HepG2 (cell line): Measurements from ENCODE around the gene CLIC6.

Source experiments
- CEBPB ChIP-seq: IDR thresholded peaks from 2 replicates; pipeline ENCODE4 v1.6.1; 2011; ENCODE audit warnings: low read depth, low read length, improper control_type of control experiment, borderline replicate concordance
- EP300 ChIP-seq, 3 experiments: sonication (generic) in 1 of 3; formaldehyde crosslinking in 1 of 3; IDR thresholded peaks; 2 replicates each; pipeline versions ENCODE4 v1.5.1 to v1.6.1; 2011 to 2020; ENCODE audit warnings: low read depth in 2 of 3, low read length in 2 of 3, borderline replicate concordance in 1 of 3, improper control_type of control experiment in 1 of 3, mild to moderate bottlenecking in 1 of 3, missing genetic modification reagents in 1 of 3, moderate library complexity in 1 of 3
- HOXA3 ChIP-seq: sonication (generic); formaldehyde crosslinking; IDR thresholded peaks from 2 replicates; pipeline ENCODE4 v1.5.0; 2020; ENCODE audit warnings: missing genetic modification reagents
- MAZ ChIP-seq, 2 experiments: sonication (generic) in 1 of 2; formaldehyde crosslinking in 1 of 2; IDR thresholded peaks; 2 replicates each; pipeline versions ENCODE4 v1.5.0 to v1.6.1; 2012 to 2020; ENCODE audit warnings: low read depth in 2 of 2, mild to moderate bottlenecking in 2 of 2, borderline replicate concordance in 1 of 2, improper control_type of control experiment in 1 of 2, low read length in 1 of 2, missing genetic modification reagents in 1 of 2, moderate library complexity in 1 of 2
- POLR2G ChIP-seq: fragments of 200-400 bp; formaldehyde crosslinking; IDR thresholded peaks from 2 replicates; pipeline ENCODE4 v1.6.1; 2018; ENCODE audit warnings: mild to moderate bottlenecking, low read depth, low read length, moderate library complexity
- SAFB2 ChIP-seq: sonication (generic); formaldehyde crosslinking; IDR thresholded peaks from 2 replicates; pipeline ENCODE4 v1.5.1; 2020; ENCODE audit warnings: missing genetic modification reagents, low read depth, mild to moderate bottlenecking, borderline replicate concordance
- SP4 ChIP-seq: sonication (generic); formaldehyde crosslinking; IDR thresholded peaks from 2 replicates; pipeline ENCODE4 v1.8.1; 2023; ENCODE audit warnings: mild to moderate bottlenecking, missing genetic modification reagents
- ZNF496 ChIP-seq: sonication (generic); formaldehyde crosslinking; IDR thresholded peaks from 2 replicates; pipeline ENCODE4 v1.8.1; 2023; ENCODE audit warnings: mild to moderate bottlenecking, moderate library complexity, missing genetic modification reagents; ENCODE audit not compliant: insufficient replicate concordance
- ZNF83 ChIP-seq: sonication (generic); formaldehyde crosslinking; IDR thresholded peaks from 2 replicates; pipeline ENCODE4 v1.4.0; 2020; ENCODE audit warnings: missing genetic modification reagents, mild to moderate bottlenecking, borderline replicate concordance
- TF ChIP-seq, protein P1 (sequence below): sonication (generic); formaldehyde crosslinking; IDR thresholded peaks from 2 replicates; pipeline ENCODE4 v1.5.0; 2020; ENCODE audit warnings: mild to moderate bottlenecking, missing genetic modification reagents, moderate library complexity
- TF ChIP-seq, protein P2 (sequence below): sonication (generic); formaldehyde crosslinking; IDR thresholded peaks from 2 replicates; pipeline ENCODE4 v1.4.0; 2020; ENCODE audit warnings: mild to moderate bottlenecking, missing genetic modification reagents
- TF ChIP-seq, protein P3 (sequence below), 2 experiments: IDR thresholded peaks; 2 replicates each; pipeline ENCODE4 v1.6.1; 2011 to 2012; ENCODE audit warnings: low read length in 2 of 2, borderline replicate concordance in 1 of 2, low read depth in 1 of 2, mild to moderate bottlenecking in 1 of 2, moderate library complexity in 1 of 2

DNA sequence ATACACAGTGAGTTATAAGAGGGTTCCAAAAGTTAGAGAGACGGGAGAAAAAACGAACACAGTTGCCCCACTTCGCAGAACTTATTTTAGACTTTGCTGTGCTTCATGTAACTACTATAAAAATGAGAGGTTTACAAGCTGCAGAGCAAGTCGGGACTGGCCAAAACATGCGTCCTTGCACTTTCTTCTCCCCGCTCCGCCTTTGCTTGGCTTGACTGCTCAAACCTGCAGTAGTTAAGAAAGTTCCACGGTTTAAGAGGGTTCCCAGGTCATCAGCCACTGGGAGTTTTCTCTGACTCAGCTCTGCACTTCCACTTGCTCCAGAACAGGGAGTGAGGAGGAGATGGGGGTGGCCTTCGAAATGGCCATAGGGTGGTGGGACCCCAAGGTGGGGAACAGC, 36.2 kb downstream of the CLIC6 start:
- TF ChIP-seq, protein P1, sequence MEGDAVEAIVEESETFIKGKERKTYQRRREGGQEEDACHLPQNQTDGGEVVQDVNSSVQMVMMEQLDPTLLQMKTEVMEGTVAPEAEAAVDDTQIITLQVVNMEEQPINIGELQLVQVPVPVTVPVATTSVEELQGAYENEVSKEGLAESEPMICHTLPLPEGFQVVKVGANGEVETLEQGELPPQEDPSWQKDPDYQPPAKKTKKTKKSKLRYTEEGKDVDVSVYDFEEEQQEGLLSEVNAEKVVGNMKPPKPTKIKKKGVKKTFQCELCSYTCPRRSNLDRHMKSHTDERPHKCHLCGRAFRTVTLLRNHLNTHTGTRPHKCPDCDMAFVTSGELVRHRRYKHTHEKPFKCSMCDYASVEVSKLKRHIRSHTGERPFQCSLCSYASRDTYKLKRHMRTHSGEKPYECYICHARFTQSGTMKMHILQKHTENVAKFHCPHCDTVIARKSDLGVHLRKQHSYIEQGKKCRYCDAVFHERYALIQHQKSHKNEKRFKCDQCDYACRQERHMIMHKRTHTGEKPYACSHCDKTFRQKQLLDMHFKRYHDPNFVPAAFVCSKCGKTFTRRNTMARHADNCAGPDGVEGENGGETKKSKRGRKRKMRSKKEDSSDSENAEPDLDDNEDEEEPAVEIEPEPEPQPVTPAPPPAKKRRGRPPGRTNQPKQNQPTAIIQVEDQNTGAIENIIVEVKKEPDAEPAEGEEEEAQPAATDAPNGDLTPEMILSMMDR = no peak
- TF ChIP-seq CEBPB = no peak
- TF ChIP-seq SAFB2 (CRISPR knock-in tag) = no peak
- no peak for TF ChIP-seq HOXA3 (CRISPR knock-in tag)
- no peak for TF ChIP-seq EP300 (IDR thresholded peaks at IDR 0.05; ENCODE audit: low read depth in 2 of 2, low read length in 2 of 2)
- TF ChIP-seq EP300 (CRISPR knock-in tag; IDR thresholded peaks at IDR 0.05; ENCODE audit: borderline replicate concordance) = no peak
- no peak for TF ChIP-seq ZNF496 (CRISPR knock-in tag)
- no peak for TF ChIP-seq POLR2G
- no peak for TF ChIP-seq MAZ (IDR thresholded peaks at IDR 0.05; ENCODE audit: borderline replicate concordance, low read depth, low read length)
- no peak for TF ChIP-seq MAZ (CRISPR knock-in tag; IDR thresholded peaks at IDR 0.05; ENCODE audit: low read depth)
- TF ChIP-seq, protein P2, sequence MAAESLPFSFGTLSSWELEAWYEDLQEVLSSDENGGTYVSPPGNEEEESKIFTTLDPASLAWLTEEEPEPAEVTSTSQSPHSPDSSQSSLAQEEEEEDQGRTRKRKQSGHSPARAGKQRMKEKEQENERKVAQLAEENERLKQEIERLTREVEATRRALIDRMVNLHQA (CRISPR knock-in tag) = no peak
- TF ChIP-seq SP4 (CRISPR knock-in tag) = no peak
- TF ChIP-seq, protein P3, sequence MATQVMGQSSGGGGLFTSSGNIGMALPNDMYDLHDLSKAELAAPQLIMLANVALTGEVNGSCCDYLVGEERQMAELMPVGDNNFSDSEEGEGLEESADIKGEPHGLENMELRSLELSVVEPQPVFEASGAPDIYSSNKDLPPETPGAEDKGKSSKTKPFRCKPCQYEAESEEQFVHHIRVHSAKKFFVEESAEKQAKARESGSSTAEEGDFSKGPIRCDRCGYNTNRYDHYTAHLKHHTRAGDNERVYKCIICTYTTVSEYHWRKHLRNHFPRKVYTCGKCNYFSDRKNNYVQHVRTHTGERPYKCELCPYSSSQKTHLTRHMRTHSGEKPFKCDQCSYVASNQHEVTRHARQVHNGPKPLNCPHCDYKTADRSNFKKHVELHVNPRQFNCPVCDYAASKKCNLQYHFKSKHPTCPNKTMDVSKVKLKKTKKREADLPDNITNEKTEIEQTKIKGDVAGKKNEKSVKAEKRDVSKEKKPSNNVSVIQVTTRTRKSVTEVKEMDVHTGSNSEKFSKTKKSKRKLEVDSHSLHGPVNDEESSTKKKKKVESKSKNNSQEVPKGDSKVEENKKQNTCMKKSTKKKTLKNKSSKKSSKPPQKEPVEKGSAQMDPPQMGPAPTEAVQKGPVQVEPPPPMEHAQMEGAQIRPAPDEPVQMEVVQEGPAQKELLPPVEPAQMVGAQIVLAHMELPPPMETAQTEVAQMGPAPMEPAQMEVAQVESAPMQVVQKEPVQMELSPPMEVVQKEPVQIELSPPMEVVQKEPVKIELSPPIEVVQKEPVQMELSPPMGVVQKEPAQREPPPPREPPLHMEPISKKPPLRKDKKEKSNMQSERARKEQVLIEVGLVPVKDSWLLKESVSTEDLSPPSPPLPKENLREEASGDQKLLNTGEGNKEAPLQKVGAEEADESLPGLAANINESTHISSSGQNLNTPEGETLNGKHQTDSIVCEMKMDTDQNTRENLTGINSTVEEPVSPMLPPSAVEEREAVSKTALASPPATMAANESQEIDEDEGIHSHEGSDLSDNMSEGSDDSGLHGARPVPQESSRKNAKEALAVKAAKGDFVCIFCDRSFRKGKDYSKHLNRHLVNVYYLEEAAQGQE (IDR thresholded peaks at IDR 0.05; ENCODE audit: borderline replicate concordance in 1 of 2, low read depth in 1 of 2, low read length in 2 of 2) = no peak
- no peak for TF ChIP-seq ZNF83 (CRISPR knock-in tag)
